Measurements from ENCODE around the gene ZBTB38. TPM values are rescaled to one million over a fixed set of nuclear protein-coding genes. Genes with fewer than 3 reads are reported as not detected.

The ZBTB38 gene
- total RNA-seq, 1 experiment from 2014 or later = 21.8 TPM

GRCh38 chr3:141368925-141369794 lies 856 bp downstream of the ZBTB38 start:
- Histone ChIP-seq H3K4me2 (peak overlapping the region; percentile 71), H3K27me3 (ENCODE audit: insufficient read depth, low read depth) (no peaks in the 10 kb centered on the region), H3F3A (ENCODE audit: insufficient read depth, low read depth) (peaks cover 35% of the 10 kb centered on the region), H2AFZ (no peak overlapping the region), H3K27ac (peak overlapping the region; percentile 63), H4K20me1 (ENCODE audit: insufficient read depth) (no peaks in the 10 kb centered on the region), H3K9me3 (ENCODE audit: insufficient read depth, low read depth) (no peaks in the 10 kb centered on the region), H3K4me3 (no peak overlapping the region), H3K79me2 (ENCODE audit: low read depth) (no peaks in the 10 kb centered on the region), H3K9me2 (ENCODE audit: insufficient read depth) (no peaks in the 10 kb centered on the region), H3K36me3 (ENCODE audit: low read depth) (no peaks in the 10 kb centered on the region), H3K4me1 (replicated peaks; ENCODE audit: insufficient read depth) (peaks cover 38% of the 10 kb centered on the region)
- CTCF ChIA-PET = interaction anchor here (0.7 to 1.3 kb wide), 2 partner anchors 16 to 62 kb away, joined by 3 to 5 read pairs; no protein-coding TSS in a partner anchor
- intact Hi-C loops (cut with micrococcal nuclease; ENCODE audit: unreplicated experiment) = loop anchor here (2.0 to 5.0 kb wide), 3 partner anchors 33 to 137 kb away; partner anchors contain the start of gene PXYLP1
- no peak for TF ChIP-seq EZH2 (IDR thresholded peaks at IDR 0.05; ENCODE audit: low read depth)
- TF ChIP-seq CTCF (conservative IDR thresholded peaks at IDR 0.05) = no peak
- POLR2A ChIA-PET (ENCODE audit: unreplicated experiment) = no interaction called here
- BruUV-seq (replicated peaks) = no TSS peak
- no peak for DNase-seq

- 0 out of 2 replicates have a peak overlapping the region, but pooled peaks have one; percentile 0 for H3K4me2 ChIP-seq
- no peaks in the 10 kb centered on the region for H3K79me2 ChIP-seq (ENCODE audit: low read depth)
- intact Hi-C loops (cut with micrococcal nuclease; ENCODE audit: unreplicated experiment) = no loop called here
- H4K20me1 ChIP-seq (ENCODE audit: insufficient read depth) = no peaks in the 10 kb centered on the region
- H3K27ac ChIP-seq = no peak overlapping the region
- H2AFZ ChIP-seq = no peak overlapping the region
- BruUV-seq (replicated peaks) = no TSS peak
- TF ChIP-seq EZH2 (IDR thresholded peaks at IDR 0.05; ENCODE audit: low read depth) (no peak), CTCF (conservative IDR thresholded peaks at IDR 0.05) (no peak)
- peaks cover 35% of the 10 kb centered on the region for H3F3A ChIP-seq (ENCODE audit: insufficient read depth, low read depth)
- H3K27me3 ChIP-seq (ENCODE audit: insufficient read depth, low read depth) = no peaks in the 10 kb centered on the region
- CTCF ChIA-PET = interaction anchor here (1.3 kb wide), 1 partner anchor 63 kb away, joined by 3 read pairs; no protein-coding TSS in a partner anchor
- H3K9me3 ChIP-seq (ENCODE audit: insufficient read depth, low read depth) = no peaks in the 10 kb centered on the region
- no peak overlapping the region for H3K4me3 ChIP-seq
- no peaks in the 10 kb centered on the region for H3K9me2 ChIP-seq (ENCODE audit: insufficient read depth)
- H3K4me1 ChIP-seq (replicated peaks; ENCODE audit: insufficient read depth) = peaks cover 38% of the 10 kb centered on the region
- POLR2A ChIA-PET (ENCODE audit: unreplicated experiment) = no interaction called here
- H3K36me3 ChIP-seq (ENCODE audit: low read depth) = no peaks in the 10 kb centered on the region
- peak; percentile 21 to 62 for DNase-seq
Measured at GRCh38 chr3:141370065-141370533, 1.8 kb downstream of the ZBTB38 start.

- no peaks in the 10 kb centered on the region for H3K9me3 ChIP-seq (ENCODE audit: insufficient read depth, low read depth)
- peaks cover 18% of the 10 kb centered on the region for H3F3A ChIP-seq (ENCODE audit: insufficient read depth, low read depth)
- H3K27me3 ChIP-seq (ENCODE audit: insufficient read depth, low read depth) = no peaks in the 10 kb centered on the region
- TF ChIP-seq EZH2 (IDR thresholded peaks at IDR 0.05; ENCODE audit: low read depth) = no peak
- TF ChIP-seq CTCF (conservative IDR thresholded peaks at IDR 0.05) = no peak
- no peak overlapping the region for H3K27ac ChIP-seq
- no peaks in the 10 kb centered on the region for H3K36me3 ChIP-seq (ENCODE audit: low read depth)
- DNase-seq = no peak
- no peaks in the 10 kb centered on the region for H3K79me2 ChIP-seq (ENCODE audit: low read depth)
- CTCF ChIA-PET = no interaction called here
- H2AFZ ChIP-seq = no peak overlapping the region
- H3K4me2 ChIP-seq = no peak overlapping the region
- intact Hi-C loops (cut with micrococcal nuclease; ENCODE audit: unreplicated experiment) = no loop called here
- H3K9me2 ChIP-seq (ENCODE audit: insufficient read depth) = no peaks in the 10 kb centered on the region
- H3K4me3 ChIP-seq = no peak overlapping the region
- POLR2A ChIA-PET (ENCODE audit: unreplicated experiment) = no interaction called here
- H3K4me1 ChIP-seq (replicated peaks; ENCODE audit: insufficient read depth) = peaks cover 21% of the 10 kb centered on the region
- BruUV-seq (replicated peaks) = no TSS peak
- no peaks in the 10 kb centered on the region for H4K20me1 ChIP-seq (ENCODE audit: insufficient read depth)
Measured at GRCh38 chr3:141371882-141372281, 3.6 kb downstream of the ZBTB38 start.
